SW 1271 (cell line): Measurements from ENCODE around the gene NINJ2.
"Not testable (repeated sequence)": the region's sequence is repeated elsewhere in the genome, so short reads cannot be mapped to it uniquely, and the experiment has no call there.

Experiments used
- DNase-seq, 2 experiments: peaks; one replicate each; lab custom pipeline; 2025; lab: John Stamatoyannopoulos, UW

NINJ2 gene, protein sequence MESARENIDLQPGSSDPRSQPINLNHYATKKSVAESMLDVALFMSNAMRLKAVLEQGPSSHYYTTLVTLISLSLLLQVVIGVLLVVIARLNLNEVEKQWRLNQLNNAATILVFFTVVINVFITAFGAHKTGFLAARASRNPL

DNA sequence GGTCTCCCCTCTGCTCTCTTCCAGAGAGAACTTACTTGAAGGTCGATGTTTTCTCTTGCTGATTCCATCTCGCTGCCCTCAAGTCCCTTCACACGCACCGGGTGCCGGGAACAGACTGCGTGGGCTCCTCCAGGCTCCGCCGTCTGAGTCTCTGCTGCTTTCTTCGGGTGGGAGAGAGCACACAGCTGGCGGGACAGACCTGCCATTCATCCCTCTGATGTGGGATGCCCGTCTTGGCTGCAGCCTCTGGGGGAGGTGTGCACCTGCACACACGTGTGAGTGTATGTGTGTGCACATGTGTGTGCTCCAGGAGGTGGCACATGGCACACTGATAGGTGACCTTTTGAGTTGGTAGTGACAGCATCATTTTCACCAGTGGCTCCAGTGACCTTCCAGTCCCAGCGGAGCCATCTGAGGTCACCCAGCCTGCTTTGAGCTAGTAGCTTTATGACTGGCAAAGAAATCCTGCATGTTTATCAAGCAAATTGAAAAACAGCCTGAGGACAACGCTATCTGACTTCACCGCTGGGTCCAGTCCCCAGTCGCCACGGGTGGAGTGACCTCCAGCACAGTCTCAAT lies at the start of gene NINJ2:
TSS of gene NINJ2 (minus strand) at position 153 of the 579 bp plus-strand sequence. CDS start at position 68, 85 bp downstream.
- no peak for DNase-seq

DNA sequence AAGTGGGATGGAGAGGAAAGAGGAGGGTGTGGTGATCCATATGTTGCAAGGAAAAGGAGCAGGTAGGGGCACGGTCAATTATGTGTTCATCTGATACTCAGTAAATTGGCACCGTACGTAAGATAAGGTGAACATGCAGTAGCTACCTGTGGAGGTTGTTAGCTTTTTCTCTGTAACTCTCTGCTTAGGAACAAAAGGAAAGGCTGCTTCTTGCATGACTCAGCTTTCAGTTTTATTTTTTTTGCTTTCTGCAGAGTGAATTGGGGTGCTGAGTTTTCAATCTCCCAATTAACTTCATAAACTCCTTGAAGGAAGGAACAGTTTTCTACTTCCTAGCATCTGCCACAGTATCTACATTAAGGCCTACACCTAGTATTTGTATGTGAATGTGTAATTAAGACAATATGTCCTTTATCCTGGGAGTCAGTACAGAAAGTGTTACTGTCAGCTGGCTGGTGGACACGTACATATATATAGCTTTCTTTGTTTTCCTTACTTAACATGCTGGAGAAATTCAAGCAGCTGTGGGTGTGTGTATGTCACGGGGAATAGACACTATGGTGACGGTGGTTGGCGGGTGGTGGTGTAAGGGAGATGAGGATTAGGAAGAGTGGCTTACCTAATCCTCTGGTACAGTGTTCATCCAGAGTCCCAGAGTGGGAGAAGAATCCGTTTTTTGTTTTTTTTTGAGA lies 49.1 kb upstream of the NINJ2 start:
- no peak for DNase-seq

DNA sequence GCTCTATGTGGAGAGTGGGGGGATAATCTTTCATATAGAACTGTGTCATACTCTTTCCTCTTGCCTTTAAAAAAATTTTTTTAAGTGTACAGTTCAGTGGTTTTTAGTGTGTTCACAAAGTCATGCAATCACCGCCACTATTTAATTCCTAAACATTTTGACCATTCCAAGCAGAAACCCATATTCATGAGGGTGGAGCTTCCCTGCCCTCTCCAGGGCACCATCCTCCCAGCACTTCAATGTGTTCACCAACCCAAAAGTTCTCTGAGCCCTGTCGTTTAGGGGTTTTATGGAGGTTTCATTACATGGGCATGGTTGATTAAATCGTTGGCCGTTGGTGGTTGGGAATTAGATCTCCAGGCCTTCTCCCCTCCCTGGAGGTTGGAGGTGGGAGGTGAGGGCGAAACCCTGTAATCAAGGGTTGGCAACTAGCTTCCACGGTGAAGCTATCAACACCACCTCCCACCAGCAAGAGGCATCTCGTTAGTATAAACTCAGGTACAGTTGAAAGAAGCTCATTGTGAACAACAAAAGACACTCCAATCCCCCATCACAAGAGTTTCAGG lies 46.3 kb upstream of the NINJ2 start:
- no peak for DNase-seq

DNA sequence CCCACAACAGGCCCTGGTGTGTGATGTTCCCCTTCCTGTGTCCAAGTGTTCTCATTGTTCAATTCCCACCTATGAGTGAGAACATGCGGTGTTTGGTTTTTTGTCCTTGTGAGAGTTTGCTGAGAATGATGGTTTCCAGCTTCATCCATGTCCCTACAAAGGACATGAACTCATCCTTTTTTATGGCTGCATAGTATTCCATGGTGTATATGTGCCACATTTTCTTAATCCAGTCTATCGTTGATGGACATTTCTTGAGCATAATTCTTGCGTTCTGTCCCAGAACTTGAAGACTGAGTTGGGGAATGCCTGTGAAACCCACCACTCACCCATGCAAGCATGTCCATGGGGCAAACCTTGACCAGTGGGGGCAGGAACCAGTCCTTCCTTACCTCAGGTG lies 44.8 kb upstream of the NINJ2 start:
- not testable (repeated sequence) for DNase-seq

DNA sequence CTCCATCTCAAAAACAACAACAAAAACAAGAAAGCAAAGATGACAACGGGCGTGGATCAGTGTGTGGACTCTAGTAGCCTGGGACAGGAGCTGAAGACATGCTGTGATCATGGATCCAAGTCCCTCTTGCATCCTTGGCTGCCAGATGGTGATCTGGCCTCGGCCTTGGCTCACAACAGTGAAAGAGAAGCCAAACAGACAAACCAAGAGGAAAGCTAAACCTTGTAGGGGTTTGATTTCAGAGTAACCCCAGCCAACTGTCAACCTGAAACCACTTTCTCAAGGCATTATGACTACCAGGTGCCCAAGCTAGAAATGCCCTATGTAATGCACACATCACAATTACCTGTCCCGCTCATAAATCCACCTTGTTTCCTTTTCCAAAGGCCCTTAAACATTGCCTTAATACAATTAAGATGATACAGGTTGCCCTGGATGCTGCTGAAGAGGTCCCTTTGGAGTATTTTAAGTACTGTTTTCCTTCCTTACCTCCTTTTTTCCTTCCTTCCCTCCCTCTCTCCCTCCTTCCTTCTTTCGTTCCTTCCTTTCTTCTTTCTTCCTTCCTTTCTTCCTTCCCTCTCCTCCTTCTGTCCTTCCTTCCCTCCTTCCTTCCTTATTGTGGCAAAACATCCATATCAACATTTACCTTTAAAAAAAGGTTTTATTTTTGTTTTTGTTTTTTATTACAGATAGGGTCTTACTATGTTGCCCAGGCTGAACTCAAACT lies 41.4 kb upstream of the NINJ2 start:
- no peak for DNase-seq

DNA sequence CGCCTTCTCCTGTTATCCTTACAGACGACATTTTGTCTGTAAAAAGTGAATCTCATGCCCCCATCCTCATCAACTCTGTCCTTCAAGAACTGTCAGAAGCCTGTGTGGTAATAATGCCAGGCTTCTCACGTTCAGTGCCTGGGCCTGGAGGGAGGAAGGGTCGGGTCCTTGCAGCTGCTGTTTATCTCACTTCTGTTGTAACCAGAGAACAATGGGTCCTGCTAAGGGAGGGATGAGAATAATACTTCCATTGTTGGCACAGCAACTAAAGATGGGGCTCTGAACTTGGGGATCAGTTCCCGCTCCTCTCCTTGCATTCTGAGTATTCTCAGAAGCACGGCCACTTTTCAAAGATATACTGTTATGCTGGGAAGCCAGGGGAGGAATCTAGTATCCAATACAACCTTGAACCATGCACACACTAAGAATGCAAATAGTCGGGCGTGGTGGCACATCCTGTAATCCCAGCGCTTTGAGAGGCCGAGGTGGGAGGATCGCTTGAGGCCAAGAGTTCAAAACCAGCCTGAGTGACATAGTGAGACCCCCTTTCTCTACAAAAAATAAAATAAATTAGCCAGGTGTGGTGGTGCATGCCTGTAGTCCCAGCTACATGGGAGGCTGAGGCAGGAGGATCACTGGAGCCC lies 38.8 kb upstream of the NINJ2 start:
- DNase-seq, result no peak

DNA sequence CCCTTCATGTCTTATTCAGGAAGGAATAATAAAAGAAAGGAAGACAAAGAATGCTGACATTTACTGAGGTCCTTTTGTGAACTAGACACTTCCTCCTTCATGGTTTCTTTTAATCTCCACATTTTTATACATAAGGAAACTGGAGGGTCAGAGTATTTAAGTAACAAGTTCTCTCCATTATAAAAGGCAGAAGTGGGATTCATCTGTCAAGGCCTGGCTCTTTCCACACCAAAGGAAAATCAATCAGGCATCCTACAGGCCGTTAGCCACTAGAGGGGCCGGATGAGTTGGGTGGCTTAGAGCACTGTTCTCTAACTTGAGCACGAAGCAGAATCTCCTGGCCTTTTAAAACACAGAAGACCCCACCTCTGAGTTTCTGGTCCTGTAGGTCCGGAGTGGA lies 36.8 kb upstream of the NINJ2 start:
- DNase-seq, result no peak

DNA sequence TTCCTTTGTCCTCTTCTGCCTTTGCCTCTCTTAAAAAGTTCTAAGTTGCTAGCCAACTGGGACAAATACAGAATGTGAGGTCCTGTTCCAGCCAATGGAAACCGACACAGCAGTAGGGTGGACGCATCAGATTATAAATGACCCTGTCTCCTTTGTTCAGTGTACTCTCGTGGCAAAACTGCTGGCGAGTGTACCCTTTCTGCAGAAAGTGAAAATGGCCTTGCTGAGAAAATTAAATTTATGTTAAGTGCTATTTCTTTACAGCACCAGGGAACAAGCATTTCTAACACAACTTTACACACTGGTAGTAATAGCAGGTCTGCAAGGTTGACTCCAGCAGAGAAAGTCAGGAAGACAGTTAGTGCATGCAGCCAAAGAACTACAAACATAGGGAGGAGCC lies 35.0 kb upstream of the NINJ2 start:
- not testable (repeated sequence) for DNase-seq

DNA sequence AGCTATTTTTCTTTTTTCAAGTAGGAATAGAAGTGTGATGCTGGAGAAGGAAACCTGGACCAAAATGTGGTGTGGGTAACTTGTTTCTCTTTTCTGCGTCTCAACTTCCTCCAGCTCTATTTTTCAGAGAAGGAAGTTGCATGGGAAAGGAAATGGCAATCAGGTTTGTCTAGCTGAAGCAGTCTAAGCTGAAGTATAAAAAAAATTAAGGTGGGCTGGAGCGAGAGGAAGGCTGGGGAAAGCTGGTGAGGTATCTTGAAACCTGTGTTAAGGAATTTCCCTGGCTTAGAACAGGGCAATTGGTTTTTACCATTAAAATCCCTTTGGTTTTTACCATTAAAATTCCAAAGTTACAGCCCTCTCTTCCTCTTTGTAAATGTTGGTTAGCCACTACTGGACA lies 34.2 kb upstream of the NINJ2 start:
- no peak for DNase-seq

DNA sequence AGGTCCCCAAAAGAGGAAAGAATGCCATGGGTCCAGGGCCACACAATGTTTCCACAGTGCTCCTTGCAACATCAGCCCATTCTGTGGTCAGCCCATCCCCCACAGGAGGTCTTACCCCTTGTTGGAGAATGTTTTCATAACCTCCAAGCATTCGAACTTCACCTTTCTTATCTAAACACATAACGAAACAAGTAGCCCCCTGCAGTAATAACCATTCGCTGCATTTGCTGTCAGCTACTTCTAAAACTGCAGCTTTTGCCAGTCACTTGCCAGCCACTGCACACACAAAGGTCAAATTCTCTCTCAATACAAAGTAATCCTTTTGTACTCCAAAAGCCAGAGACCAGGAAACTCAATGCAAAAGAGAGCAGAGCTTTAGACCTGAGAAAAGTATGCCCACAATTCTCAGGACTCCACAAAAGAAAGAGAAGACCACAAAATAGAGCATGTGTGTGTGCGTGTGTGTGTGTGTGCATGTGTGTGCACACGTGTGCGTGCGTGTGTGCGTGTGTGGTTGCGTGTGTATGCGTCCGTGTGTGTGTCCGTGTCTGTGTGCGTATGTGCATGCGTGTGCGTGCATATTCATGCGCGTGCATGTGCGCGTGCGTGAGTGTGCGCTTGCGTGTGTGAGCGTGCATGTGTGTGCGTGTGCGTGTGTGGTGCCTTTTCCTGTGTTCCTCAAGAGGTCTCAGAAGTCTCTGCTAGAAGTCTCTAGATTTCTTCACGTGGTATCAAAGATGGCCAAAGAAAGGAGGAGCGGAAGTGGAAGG lies 31.7 kb upstream of the NINJ2 start:
- no peak for DNase-seq

DNA sequence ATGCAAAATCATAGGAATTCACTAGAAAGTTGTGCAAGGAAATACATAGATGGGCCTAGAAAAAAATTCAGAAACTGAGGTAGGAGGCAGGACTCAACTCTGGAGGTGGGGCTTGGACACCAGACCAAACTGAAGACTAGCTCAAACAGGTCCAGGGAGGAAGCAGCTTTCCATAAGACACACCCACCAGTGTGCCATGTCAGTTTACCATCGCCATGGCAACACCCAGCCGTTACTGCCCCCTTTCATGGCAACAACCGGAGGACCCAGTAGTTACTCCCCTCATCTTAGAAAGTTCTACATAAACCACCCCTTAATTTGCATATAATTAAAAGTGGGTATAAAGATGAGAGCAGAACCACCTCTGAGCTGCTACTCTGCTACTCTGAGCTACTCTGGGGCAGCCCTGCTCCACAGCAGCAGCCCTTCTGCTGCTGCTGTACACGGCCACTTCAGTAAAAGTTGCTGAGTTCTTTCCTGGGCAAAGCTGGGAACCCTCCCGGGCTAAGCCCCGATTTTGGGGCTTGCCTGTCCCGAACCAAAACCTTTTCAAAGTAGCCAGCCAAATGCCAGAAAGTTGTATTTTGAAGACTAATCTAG lies 30.8 kb upstream of the NINJ2 start:
- DNase-seq, result no peak

DNA sequence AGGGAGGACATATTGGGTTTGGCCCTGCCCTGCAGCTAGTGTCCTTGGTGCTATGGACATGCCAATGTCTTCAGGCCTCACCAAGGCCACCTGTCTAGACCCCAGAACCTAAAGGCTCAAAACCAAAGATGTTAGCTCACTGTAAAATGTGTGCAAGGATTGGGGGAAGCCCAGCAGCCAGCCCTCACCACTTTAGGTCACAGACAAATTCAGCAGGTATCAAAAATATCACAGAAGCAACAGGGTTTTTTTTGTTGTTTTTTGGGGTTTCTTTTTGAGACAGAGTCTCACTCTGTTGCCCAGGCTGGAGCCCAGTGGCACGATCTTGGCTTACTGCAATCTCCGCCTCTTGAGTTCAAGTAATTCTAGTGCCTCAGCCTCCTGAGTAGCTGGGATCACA lies 29.0 kb upstream of the NINJ2 start:
- no peak for DNase-seq

DNA sequence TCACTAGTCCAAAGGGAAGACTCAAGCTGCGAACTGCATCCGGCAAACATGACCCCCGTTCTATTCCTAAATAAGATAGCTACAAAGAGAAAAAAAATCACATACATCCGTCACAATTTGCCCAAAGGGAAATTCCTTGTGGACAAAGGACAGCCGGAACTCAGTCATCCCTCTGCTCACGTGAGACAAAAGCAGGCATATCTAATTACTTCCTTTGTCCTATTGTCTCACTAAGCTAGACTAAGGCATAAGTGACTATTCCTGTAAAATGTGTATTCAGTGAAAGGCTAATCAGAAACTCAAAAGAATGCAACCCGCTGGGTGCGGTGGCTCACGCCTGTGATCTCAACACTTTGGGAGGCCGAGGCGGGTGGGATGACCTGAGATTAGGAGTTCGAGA lies 27.2 kb upstream of the NINJ2 start:
- no peak for DNase-seq

DNA sequence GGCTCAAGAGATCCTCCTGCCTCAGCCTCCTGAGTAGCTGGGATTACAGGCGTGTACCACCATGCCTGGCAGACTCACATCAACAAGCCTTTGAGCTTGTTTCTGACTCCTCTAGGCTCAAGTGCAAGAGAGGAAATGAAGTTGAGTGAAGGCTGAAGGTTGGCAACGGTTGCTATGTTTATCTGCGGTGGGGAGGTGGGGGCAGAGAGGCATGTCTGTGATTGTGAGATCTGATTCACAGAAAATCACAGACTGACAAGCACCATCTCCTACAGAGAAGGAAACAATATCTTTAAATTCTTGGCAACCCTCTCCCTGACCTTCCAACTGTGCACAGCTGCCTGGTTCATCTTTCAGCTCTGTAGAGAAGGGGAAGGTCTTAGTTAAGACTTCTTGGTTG lies 22.1 kb upstream of the NINJ2 start:
- DNase-seq, result no peak

DNA sequence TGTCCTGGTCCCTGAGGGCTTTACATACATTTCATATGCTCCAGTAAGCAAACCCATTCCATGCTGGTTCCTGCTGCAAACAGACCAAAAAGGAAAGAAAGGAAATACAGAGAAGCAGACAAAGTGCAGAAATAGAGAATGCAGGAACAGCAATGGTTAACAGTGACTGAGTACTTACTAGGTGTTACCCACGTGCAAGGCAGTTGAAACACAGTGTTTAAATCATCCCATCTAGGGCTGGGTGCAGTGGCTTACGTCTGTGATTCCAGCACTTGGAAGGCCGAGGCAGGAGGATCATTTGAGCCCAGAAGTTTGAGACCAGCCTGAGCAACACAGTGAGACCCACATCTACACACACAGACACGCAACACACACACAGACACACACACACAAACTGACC lies 21.2 kb upstream of the NINJ2 start:
- no peak for DNase-seq

DNA sequence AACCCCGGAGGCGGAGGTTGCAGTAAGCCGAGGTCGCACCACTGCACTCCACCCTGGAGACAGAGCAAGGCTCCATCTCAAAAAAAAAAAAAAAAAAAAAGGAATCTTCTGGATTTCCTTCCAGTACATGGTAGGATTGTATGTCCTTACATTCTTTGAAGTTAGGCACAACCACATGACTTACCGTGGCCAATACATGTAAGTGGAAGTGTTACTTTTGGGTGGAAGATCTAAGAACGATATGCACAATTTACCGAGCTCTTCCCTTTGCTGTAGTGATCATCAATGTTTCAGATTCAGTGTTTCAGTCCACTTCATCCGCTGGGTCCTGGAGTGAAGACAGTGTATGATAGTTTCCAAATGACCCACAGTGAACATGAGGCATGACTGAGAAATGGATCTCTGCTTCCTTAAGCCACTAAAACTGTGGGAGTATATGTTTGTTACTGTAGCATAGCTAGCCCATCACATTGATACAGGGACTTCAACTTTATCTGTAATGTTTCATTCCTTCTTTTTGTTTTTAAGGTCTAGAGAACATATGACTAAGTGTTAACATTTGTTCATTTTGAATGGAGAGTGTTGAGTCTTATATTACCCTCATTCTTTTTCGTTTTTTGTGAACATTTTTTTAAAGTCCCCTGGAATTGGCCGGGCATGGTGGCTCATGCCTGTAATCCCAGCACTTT lies 18.5 kb upstream of the NINJ2 start:
- DNase-seq, result no peak

DNA sequence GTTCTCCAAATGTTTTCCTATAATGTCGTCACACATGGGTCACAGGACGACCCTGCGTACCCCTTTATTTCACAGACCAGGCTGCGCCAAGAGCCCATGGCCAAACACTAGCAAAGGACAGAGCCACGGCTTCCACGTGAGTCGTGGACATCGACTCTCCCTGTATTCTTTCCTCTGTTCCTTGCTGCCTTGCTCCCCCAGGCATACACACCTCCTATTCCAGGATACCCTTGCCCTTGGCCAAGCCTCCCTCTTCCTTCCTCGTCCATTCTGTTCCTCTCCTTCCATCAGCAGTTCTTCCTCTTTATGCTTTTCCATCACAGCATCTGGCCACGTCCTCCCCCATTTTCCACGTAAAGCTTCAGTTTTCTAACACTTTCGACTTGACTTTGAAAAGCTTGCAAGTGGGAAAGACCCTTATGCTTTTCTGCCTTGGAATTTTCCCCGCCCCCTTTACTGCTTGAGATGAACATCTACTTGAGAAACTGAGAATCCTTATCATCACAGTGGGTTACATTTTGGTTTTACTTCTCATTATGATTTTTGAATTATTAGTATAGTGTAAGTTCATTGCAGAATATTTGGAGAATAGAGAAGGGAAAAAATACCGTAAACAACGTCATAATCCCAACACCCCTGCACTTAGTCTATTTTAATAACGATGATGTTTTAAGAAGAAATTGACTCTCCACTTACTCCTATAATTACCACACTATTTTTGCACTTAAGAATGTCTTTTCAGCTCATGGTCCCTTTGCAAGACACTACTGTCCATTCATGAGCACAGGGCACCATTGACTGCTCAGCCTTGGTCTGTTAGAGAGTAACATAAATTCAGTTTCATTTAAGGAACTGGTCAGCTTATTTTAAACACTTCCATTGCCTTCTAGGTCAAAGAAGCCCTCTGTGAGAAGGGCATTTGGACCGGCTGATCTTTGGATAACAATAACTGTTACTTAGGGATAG lies 15.8 kb upstream of the NINJ2 start:
- no peak for DNase-seq

DNA sequence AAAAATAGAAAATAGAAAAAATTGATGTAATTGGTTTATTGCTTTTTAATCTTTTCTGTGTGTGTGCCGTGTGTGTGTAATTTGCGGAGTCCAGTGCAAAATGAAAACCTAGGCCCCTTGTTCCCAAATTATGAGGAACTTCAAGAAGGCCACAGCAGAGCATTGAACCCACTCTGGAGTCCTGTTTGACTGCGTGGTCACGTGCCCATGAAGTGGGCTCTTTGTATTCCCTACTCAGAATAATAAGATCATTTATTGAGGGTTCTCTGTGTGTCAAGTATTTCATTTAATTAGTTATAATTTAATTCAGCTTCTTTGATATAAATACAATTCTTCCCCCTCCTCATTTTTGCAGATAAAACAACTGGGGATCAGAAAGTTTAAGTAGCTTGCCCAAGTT lies 12.3 kb upstream of the NINJ2 start:
- no peak for DNase-seq

DNA sequence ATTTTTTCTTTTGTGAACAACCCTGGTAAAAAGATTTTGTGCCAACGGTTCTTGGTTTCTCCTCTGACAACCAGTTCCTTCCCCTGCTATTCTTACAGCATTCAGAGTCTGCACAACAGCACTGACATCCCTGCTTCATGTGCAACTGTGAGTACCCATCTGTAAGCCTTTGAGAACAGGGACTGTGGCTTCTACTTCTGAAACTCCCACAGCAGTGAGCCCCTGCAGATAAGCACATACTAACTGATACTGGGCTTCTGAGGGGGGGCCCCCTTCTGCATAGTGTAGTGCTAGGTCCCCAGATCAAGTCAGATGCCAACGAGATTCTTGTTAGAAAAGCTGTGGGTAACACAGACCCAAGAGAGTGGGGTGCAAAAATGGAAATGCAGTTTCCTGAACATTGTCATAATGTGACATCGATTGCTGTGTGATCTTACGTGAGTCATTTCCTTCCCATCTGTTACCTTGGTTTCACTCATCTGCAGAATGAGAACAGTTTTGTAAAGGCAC lies 11.1 kb upstream of the NINJ2 start:
- no peak for DNase-seq
